GM19238 (cell line): ENCODE measurements around the gene FFAR3.

Experiments used
- DNase-seq: peaks from one replicate; pipeline ENCODE4 v3.0.0; 2011; ENCODE audit warnings: low spot score; ENCODE audit not compliant: insufficient read length

Gene FFAR3, protein sequence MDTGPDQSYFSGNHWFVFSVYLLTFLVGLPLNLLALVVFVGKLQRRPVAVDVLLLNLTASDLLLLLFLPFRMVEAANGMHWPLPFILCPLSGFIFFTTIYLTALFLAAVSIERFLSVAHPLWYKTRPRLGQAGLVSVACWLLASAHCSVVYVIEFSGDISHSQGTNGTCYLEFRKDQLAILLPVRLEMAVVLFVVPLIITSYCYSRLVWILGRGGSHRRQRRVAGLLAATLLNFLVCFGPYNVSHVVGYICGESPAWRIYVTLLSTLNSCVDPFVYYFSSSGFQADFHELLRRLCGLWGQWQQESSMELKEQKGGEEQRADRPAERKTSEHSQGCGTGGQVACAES

GRCh38 chr19:35357867-35358573, at the start of gene FFAR3:
FFAR3 (plus strand) TSS chr19:35358460; CDS start chr19:35358891, 431 bp downstream.
- no peak for DNase-seq

GRCh38 chr19:35308910-35309309, 49.4 kb upstream of the FFAR3 start:
- DNase-seq = no peak

DNA sequence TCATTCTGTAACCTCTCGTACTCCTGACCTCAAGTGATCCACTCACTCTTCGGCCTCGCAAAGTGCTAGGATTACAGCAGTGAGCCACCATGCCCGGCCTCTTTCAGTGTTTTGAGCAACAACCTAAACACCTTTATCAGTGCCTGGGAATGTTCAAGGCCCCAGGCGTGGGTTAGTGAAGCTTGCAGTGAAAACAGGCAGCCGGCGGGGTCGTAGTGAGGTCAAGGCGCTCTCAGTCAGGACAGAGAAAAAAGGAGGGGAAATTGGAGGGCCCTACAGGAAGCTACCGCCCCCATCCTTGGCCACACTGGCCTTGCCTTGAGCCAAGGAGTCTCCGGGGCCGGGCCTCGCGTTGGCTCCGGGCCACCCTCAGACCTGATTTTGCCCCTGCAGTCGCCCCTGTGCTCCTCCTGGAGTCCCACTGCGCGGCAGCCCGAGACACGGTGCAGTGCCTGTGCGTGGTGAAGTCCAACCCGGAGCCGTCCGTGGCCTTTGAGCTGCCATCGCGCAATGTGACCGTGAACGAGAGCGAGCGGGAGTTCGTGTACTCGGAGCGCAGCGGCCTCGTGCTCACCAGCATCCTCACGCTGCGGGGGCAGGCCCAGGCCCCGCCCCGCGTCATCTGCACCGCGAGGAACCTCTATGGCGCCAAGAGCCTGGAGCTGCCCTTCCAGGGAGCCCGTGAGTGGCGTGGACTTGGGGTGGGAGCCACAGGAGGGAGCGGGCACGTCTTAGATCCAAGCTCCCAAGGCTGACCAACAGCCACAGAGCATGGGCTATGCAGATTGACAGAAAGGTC, 48.6 kb upstream of the FFAR3 start:
- no peak for DNase-seq

DNA sequence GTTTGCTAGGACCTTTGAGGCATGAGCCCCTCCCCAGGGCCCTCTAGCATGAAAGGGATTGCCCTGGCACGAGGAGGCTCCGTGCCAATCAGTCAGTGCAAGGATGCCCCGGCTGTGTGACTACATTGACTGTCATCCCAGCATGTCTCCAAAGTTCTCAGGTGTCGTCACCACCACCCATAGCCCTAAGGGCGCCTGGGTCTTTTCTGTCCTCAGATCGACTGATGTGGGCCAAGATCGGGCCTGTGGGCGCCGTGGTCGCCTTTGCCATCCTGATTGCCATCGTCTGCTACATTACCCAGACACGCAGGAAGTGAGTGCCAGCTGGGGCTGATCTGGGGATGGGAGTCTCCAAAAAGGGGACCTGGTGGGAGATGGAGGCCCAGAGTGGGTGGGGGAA, 47.9 kb upstream of the FFAR3 start:
- no peak for DNase-seq

- no peak for DNase-seq
Measured at GRCh38 chr19:35310811-35311465, 47.3 kb upstream of the FFAR3 start.

- DNase-seq = no peak
Measured at GRCh38 chr19:35311901-35312665, 46.2 kb upstream of the FFAR3 start.

- DNase-seq = no peak
Measured at GRCh38 chr19:35313587-35313986, 44.7 kb upstream of the FFAR3 start.

DNA sequence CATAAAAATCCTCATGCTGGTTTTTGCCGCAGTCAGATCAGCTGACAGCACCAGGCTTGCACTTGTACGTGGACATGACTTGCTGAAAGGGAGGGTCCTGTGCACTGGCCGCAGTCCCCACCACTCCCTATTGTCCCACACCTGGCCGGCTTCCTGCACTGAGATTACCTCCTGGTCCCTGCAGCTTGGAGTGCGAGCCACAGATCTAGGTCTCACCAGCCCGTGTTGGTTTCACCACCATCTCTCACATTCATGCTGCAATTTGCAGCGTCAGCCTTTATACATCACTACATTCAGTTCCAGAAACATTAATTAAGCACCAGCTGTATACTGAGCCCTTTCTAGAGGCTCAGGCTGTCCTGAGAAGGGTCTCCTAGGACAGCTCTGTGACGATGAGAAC, 44.2 kb upstream of the FFAR3 start:
- DNase-seq = no peak

- DNase-seq = no peak
Measured at GRCh38 chr19:35314858-35315470, 43.3 kb upstream of the FFAR3 start.

DNA sequence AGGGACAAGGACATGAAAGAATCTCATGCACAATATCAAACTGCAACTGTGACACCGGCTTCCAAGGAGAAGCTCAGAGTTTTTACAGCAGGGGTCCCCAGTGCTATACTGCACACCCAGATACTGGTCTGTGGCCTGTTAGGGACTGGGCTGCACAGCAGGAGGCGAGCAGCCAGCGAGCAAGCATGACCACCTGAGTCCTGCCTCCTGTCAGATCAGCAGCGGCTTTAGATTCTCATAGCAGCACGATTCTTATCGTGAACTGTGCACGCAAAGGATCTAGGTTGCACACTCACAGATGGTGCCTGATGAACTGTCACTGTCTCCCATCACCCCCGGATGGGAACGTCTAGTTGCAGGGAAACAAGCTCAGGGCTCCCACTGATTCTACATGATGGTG, 42.4 kb upstream of the FFAR3 start:
- DNase-seq = no peak

GRCh38 chr19:35316560-35316959, 41.7 kb upstream of the FFAR3 start:
- no peak for DNase-seq

GRCh38 chr19:35317464-35318043, 40.7 kb upstream of the FFAR3 start:
- DNase-seq = no peak

GRCh38 chr19:35318679-35319448, 39.4 kb upstream of the FFAR3 start:
- no peak for DNase-seq

DNA sequence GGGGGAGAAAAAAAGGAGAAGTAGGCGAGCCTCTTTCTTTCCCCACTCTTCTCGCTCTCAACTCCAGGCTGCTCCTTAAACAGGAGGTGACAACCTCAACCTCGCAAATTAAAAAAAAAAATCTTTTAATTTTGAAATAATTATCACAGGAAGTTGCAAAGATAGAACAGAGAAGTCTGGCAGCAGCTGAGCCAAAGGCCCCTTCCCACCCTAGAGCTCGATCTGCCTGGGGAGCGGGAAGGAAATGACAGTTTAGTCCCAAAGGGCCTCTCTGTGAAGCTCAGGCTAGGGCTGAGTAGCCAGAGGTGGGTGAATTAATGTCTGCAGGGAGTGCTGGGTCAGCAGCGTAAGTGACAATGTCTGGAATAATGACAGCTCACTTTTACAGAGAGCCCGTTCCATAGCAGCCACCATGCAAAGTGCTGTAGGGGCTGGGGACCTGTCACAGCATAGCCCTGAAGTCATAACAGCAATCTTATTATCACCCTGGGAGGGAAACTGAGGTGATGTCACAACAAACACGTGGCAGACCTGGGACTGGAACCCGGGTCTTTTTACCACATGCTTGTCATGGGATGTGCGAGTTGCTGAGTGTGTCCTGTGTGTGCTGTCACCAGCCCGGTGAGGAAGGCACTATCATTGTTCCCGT, 38.1 kb upstream of the FFAR3 start:
- DNase-seq = no peak

DNA sequence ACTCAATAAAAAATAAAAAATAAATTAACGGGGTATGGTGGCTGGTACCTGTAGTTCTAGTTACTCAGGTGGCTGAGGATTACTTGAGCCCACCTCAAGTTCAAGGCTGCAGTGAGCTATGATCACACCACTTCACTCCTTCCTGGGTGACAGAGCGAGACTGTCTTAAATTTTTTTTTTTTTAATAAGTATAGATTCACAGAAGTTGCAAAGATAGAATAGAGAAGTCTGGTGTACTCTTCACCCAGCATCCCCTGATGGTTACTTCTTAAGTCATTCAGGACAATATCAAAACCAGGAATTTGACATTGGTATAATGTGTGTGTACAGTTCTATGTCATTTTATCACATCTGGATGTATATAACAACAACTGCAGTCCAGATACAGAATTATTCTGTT, 37.0 kb upstream of the FFAR3 start:
- no peak for DNase-seq

DNA sequence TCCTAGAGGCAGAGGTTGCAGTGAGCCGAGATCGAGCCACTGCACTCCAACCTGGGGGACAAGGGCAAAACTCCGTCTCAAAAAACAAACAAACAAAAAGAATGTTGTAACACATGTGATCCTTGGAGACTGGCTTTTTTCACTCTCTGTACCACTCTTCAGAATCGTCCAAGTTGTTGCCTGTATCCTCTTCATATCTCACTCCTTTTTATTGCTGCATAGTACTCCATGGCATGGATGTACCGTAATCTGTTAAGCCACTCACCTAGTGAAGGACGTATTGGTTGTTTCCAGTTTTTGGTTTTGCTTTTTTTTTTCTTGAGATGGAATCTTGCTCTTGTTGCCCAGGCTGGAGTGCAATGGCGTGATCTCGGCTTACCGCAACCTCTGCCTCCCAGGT, 36.2 kb upstream of the FFAR3 start:
- DNase-seq = no peak

GRCh38 chr19:35327642-35328041, 30.6 kb upstream of the FFAR3 start:
- no peak for DNase-seq

DNA sequence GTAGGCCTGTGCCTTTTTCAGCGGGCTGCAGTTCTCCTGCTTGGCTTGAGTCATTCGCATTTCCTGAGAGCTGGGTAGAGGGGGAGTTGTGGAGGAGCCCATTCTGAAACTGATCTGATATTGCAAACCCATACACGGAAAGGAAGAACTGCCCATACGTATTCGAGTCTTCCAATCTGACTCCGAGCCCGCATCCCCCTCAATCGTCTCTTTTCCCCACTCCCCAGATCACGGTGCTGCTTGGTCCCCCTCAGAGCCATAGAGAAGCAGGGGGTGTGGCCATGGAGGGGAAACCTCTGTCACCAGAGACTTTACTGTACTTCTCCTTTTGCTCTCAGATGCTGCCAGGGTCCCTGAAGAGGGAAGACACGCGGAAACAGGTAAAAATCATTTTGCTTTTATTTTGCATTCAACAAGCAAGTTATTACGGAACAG, 29.4 kb upstream of the FFAR3 start, which contains the start of gene CD22:
Gene CD22, plus strand, starts transcription at position 337 of the 435 bp plus-strand sequence. CDS start 2,854 bp downstream, outside the sequence.
- no peak for DNase-seq

GRCh38 chr19:35329323-35329722, 28.9 kb upstream of the FFAR3 start:
- DNase-seq = no peak
